Measurements from ENCODE around the gene SLC6A7. TPM values are rescaled to one million over a fixed set of nuclear protein-coding genes. Genes with fewer than 3 reads are reported as not detected.

SLC6A7 gene
- total RNA-seq, 4 donors from 2014 or later, result not detected

GRCh38 chr5:150158170-150158949 lies 31.5 kb upstream of the SLC6A7 start:
- Histone ChIP-seq H3K4me3 (no peak overlapping the region), H3K27me3 (no peaks in the 10 kb centered on the region), H3K36me3 (no peaks in the 10 kb centered on the region), H3K27ac (peak overlapping the region in 3 of 4 donors; percentile 89 to 93 (median 90)), H3K9me3 (no peaks in the 10 kb centered on the region), H3K4me1 (peaks cover 0 to 65% (median 27%) of the 10 kb centered on the region in 3 donors)
- TF ChIP-seq EP300 (IDR thresholded peaks at IDR 0.05), result no peak
- TF ChIP-seq POLR2A (IDR thresholded peaks at IDR 0.05), result no peak
- no peak for TF ChIP-seq POLR2AphosphoS5 (IDR thresholded peaks at IDR 0.05)
- no peak for TF ChIP-seq CTCF (IDR thresholded peaks at IDR 0.05)
- 25 to 38% methylated on average over 4 of the region's 12 CpGs for WGBS, 2 donors (ENCODE audit: low coverage in 1 of 2)
- peak; percentile 15 for ATAC-seq

- Histone ChIP-seq H3K4me1 (peaks cover 0 to 65% (median 28%) of the 10 kb centered on the region in 3 donors), H3K4me3 (no peak overlapping the region), H3K36me3 (no peaks in the 10 kb centered on the region), H3K27me3 (no peaks in the 10 kb centered on the region), H3K27ac (peak overlapping the region in 3 of 4 donors; percentile 89 to 93 (median 90)), H3K9me3 (no peaks in the 10 kb centered on the region)
- WGBS, 2 donors (ENCODE audit: low coverage in 1 of 2), result 59% methylated on average over 5 of the region's 6 CpGs; no CpG with 5 or more reads in 1 of the 2 donors
- TF ChIP-seq POLR2A (IDR thresholded peaks at IDR 0.05) (no peak), POLR2AphosphoS5 (IDR thresholded peaks at IDR 0.05) (no peak), EP300 (IDR thresholded peaks at IDR 0.05) (no peak), CTCF (IDR thresholded peaks at IDR 0.05) (no peak)
- ATAC-seq, result no peak
These were observed 30.8 kb upstream of the SLC6A7 start for GRCh38 chr5:150159031-150159430.

- ATAC-seq, result no peak
- Histone ChIP-seq H3K27me3 (no peaks in the 10 kb centered on the region), H3K4me1 (peaks cover 0 to 65% (median 29%) of the 10 kb centered on the region in 3 donors), H3K36me3 (no peaks in the 10 kb centered on the region), H3K9me3 (no peaks in the 10 kb centered on the region), H3K4me3 (no peak overlapping the region), H3K27ac (peak overlapping the region in 3 of 4 donors; percentile 72 to 90 (median 89))
- 40% methylated on average over 3 of the region's 9 CpGs; no CpG with 5 or more reads in 1 of the 2 donors for WGBS, 2 donors (ENCODE audit: low coverage in 1 of 2)
- no peak for TF ChIP-seq CTCF (IDR thresholded peaks at IDR 0.05)
- no peak for TF ChIP-seq EP300 (IDR thresholded peaks at IDR 0.05)
- no peak for TF ChIP-seq POLR2A (IDR thresholded peaks at IDR 0.05)
These were observed 30.1 kb upstream of the SLC6A7 start for GRCh38 chr5:150159741-150160179.

- TF ChIP-seq POLR2A (IDR thresholded peaks at IDR 0.05) (no peak), POLR2AphosphoS5 (IDR thresholded peaks at IDR 0.05) (no peak), CTCF (IDR thresholded peaks at IDR 0.05) (no peak)
- H3K36me3 ChIP-seq, result no peaks in the 10 kb centered on the region
- ATAC-seq, result no peak
- peaks cover 0 to 70% (median 33%) of the 10 kb centered on the region in 3 donors for H3K4me1 ChIP-seq
- 61% methylated on average over 2 of the region's 5 CpGs; no CpG with 5 or more reads in 1 of the 2 donors for WGBS, 2 donors (ENCODE audit: low coverage in 1 of 2)
- H3K9me3 ChIP-seq, result no peaks in the 10 kb centered on the region
- no peaks in the 10 kb centered on the region for H3K27me3 ChIP-seq
- peak overlapping the region in 3 of 4 donors; percentile 72 to 90 (median 89) for H3K27ac ChIP-seq
- H3K4me3 ChIP-seq, result no peak overlapping the region
These were observed 29.3 kb upstream of the SLC6A7 start for GRCh38 chr5:150160448-150161081.

Data from gastroesophageal sphincter (tissue), 4 donors.